ENCODE data around the gene PPM1H.

DNA sequence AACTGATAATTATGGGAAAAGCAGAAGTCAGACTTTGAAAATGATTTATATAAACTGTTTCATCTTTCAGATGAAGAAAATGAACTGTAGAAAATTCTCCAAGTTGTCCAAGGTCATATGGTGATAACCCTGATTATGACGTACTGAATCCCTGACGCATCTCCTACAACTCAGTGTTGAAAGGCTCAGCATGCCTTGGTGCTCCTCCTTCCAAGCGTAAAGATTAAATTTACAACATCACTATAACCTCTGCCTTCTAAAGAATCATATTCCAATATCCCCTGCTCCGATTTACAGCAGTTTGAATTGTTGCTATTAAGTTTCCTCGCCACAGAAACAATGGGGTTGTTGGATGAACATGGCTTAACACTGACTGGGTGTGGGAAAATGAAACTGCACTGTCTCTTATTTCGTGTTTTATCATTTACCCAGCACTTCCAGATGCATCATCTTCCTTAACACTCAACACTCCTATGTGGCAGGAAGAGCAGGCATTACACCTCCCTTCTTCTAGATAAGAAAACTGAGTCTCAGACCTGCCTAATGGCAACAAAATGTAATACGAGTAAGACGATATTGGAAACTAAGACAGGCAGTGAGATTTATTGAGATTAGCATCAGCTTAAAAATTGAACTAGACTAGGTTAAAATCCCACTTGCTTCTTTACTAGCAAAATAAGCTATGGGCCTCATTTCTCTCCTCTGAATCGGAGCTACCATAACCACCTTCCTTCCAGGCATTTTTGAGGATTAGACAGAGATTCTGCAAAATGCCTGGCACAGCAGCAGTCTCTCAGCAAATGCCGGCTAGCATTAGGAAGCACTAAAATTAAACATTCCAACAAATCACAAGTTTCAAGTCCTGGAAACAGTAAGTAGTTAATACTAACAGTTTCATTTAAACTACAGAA lies 74.2 kb downstream of the PPM1H start:
- TF ChIP-seq POLR2AphosphoS5 (IDR thresholded peaks at IDR 0.05; ENCODE audit: borderline replicate concordance, low read depth, low read length) (no peak), EZH2 (IDR thresholded peaks at IDR 0.05) (no peak)

Data from SK-N-MC (cell line).